Measurements from ENCODE around the gene GIGYF2.

- TF ChIP-seq SIN3A (IDR thresholded peaks at IDR 0.05; ENCODE audit: borderline replicate concordance, insufficient read depth, low read length) (no peak), REST (IDR thresholded peaks at IDR 0.05; ENCODE audit: insufficient read depth in 1 of 2, low read depth in 2 of 2, low read length in 2 of 2) (no peak), TAF1 (IDR thresholded peaks at IDR 0.05; ENCODE audit: borderline replicate concordance, insufficient read depth, low read length) (no peak)
These were observed 50.9 kb downstream of the GIGYF2 start for GRCh38 chr2:232748038-232748437.

Measured in PFSK-1 (cell line).